ENCODE data around the gene PLAC8L1.
A peak's percentile ranks its signal among the peaks of the same experiment; 100 is the strongest.

PLAC8L1 gene

DNA sequence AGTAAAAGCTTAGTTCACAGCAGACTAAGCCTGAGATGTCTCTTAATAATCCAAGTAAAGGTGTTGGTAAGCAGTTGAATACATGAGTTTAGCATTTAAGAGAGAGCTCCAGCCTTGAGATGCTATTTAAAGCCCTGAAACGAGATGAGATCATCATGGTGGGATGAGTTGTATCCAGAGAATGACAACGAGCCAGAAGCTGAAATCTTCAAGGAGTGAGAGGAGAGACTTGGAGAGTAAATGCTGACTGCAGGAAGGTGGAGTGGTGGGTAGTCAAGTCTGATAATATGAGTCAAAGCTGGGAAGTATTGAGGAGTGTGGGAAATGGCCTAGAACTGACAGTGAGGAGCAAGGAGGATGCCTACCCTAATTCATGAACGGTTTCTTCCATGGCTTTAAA is 53.7 kb downstream of the PLAC8L1 start:
- Histone ChIP-seq H3K14ac (ENCODE audit: low read length in 2 of 2) (no peak overlapping the region), H3K4me3 (ENCODE audit: insufficient read depth in 1 of 2, low read depth in 1 of 2, low read length in 2 of 2) (no peak overlapping the region), H4K91ac (ENCODE audit: low read length) (no peak overlapping the region), H2AK5ac (ENCODE audit: low read length, severe bottlenecking) (no peak overlapping the region), H3K4me2 (ENCODE audit: low read length, poor library complexity, severe bottlenecking) (no peak overlapping the region), H3K23ac (ENCODE audit: low read length in 2 of 2) (no peak overlapping the region), H2BK12ac (ENCODE audit: low read length in 2 of 2) (no peak overlapping the region), H3K27ac (ENCODE audit: low read length, poor library complexity, severe bottlenecking) (no peak overlapping the region), H3K18ac (ENCODE audit: low read depth in 1 of 2, low read length in 2 of 2) (no peak overlapping the region), H3K4me1 (ENCODE audit: control insufficient read depth, insufficient read depth, low read depth, low read length) (peaks cover 12% of the 10 kb centered on the region), H3K9me3 (ENCODE audit: control insufficient read depth, low read length) (no peaks in the 10 kb centered on the region), H2AFZ (ENCODE audit: low read depth, low read length) (no peak overlapping the region), H3K79me1 (replicated peaks; ENCODE audit: low read length, poor library complexity, severe bottlenecking) (no peaks in the 10 kb centered on the region), H2BK15ac (ENCODE audit: low read depth, poor library complexity, severe bottlenecking) (no peak overlapping the region), H3K27me3 (ENCODE audit: control insufficient read depth in 1 of 2, insufficient read depth in 1 of 2, low read length in 2 of 2) (no peaks in the 10 kb centered on the region), H2BK5ac (ENCODE audit: low read depth, low read length, poor library complexity, severe bottlenecking) (no peak overlapping the region), H3K9ac (ENCODE audit: low read length) (no peak overlapping the region), H3K4ac (ENCODE audit: low read depth in 1 of 2, low read length in 2 of 2) (no peak overlapping the region), H4K8ac (ENCODE audit: low read length) (no peak overlapping the region), H2BK120ac (ENCODE audit: low read depth, low read length) (no peak overlapping the region), H3K36me3 (ENCODE audit: control insufficient read depth in 1 of 2, insufficient read depth in 2 of 2, low read depth in 1 of 2, low read length in 2 of 2) (no peaks in the 10 kb centered on the region)
- WGBS = 40% methylated on average over 3 of the region's 3 CpGs
- peak; percentile 53 for DNase-seq

DNA sequence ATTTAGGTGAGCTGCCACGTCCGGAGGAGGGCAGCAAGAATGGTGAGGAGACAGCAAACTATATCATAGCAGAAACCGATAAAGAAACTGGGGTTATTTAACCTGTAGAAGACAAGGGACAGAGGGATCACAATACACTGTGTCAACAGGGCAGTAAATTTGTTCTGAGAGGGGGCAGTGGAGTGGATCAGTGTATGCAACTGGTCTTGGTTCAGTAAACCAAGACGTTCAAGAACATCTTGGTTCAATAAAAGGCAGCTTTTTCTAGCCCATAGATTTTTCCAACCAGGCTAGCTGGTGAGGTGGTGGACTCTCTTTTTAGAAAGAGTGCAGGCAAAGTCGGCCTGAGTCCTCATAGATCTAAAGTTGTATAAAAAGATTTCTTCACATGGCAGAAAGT is 55.3 kb downstream of the PLAC8L1 start:
- Histone ChIP-seq H3K4ac (ENCODE audit: low read depth in 1 of 2, low read length in 2 of 2) (peak overlapping the region in 1 of 2 experiments; percentile 38), H3K27ac (ENCODE audit: low read length, poor library complexity, severe bottlenecking) (no peak overlapping the region), H2AK5ac (ENCODE audit: low read length, severe bottlenecking) (peak overlapping the region; percentile 10), H3K9me3 (ENCODE audit: control insufficient read depth, low read length) (no peaks in the 10 kb centered on the region), H3K27me3 (ENCODE audit: control insufficient read depth in 1 of 2, insufficient read depth in 1 of 2, low read length in 2 of 2) (no peaks in the 10 kb centered on the region), H3K18ac (ENCODE audit: low read depth in 1 of 2, low read length in 2 of 2) (no peak overlapping the region), H4K91ac (ENCODE audit: low read length) (no peak overlapping the region), H3K79me1 (replicated peaks; ENCODE audit: low read length, poor library complexity, severe bottlenecking) (no peaks in the 10 kb centered on the region), H2BK15ac (ENCODE audit: low read depth, poor library complexity, severe bottlenecking) (no peak overlapping the region), H3K4me2 (ENCODE audit: low read length, poor library complexity, severe bottlenecking) (no peak overlapping the region), H3K23ac (ENCODE audit: low read length in 2 of 2) (no peak overlapping the region), H3K9ac (ENCODE audit: low read length) (no peak overlapping the region), H2BK120ac (ENCODE audit: low read depth, low read length) (no peak overlapping the region), H2BK5ac (ENCODE audit: low read depth, low read length, poor library complexity, severe bottlenecking) (no peak overlapping the region), H4K8ac (ENCODE audit: low read length) (peak overlapping the region; percentile 87), H2AFZ (ENCODE audit: low read depth, low read length) (no peak overlapping the region), H3K4me1 (ENCODE audit: control insufficient read depth, insufficient read depth, low read depth, low read length) (peaks cover 12% of the 10 kb centered on the region), H3K36me3 (ENCODE audit: control insufficient read depth in 1 of 2, insufficient read depth in 2 of 2, low read depth in 1 of 2, low read length in 2 of 2) (no peaks in the 10 kb centered on the region), H3K14ac (ENCODE audit: low read length in 2 of 2) (no peak overlapping the region), H3K4me3 (ENCODE audit: insufficient read depth in 1 of 2, low read depth in 1 of 2, low read length in 2 of 2) (no peak overlapping the region), H2BK12ac (ENCODE audit: low read length in 2 of 2) (no peak overlapping the region)
- DNase-seq = no peak
- 76% methylated on average over 3 of the region's 5 CpGs for WGBS

DNA sequence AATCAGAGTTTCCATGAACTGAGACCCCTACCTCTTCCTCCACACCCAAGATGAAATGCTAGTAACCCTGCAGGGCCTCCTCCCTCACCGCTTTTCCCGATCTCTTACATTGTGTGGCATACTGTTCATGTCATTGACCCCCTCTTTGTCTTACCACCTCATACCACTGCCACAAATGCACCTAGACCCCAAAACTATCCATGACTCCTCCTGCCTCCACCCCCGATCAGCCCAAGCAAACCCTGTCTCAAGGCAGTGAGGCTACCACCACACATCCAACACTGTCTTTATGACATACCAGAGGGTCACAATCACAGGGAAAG is 55.7 kb downstream of the PLAC8L1 start:
- H3K4me3 ChIP-seq (ENCODE audit: insufficient read depth in 1 of 2, low read depth in 1 of 2, low read length in 2 of 2) = no peak overlapping the region
- H4K91ac ChIP-seq (ENCODE audit: low read length) = peak overlapping the region; percentile 86
- no peak overlapping the region for H3K14ac ChIP-seq (ENCODE audit: low read length in 2 of 2)
- no peak overlapping the region for H2BK120ac ChIP-seq (ENCODE audit: low read depth, low read length)
- H2BK15ac ChIP-seq (ENCODE audit: low read depth, poor library complexity, severe bottlenecking) = no peak overlapping the region
- peaks cover 12% of the 10 kb centered on the region for H3K4me1 ChIP-seq (ENCODE audit: control insufficient read depth, insufficient read depth, low read depth, low read length)
- peak overlapping the region; percentile 10 for H2AK5ac ChIP-seq (ENCODE audit: low read length, severe bottlenecking)
- no peaks in the 10 kb centered on the region for H3K27me3 ChIP-seq (ENCODE audit: control insufficient read depth in 1 of 2, insufficient read depth in 1 of 2, low read length in 2 of 2)
- no peak overlapping the region for H3K23ac ChIP-seq (ENCODE audit: low read length in 2 of 2)
- H3K4me2 ChIP-seq (ENCODE audit: low read length, poor library complexity, severe bottlenecking) = no peak overlapping the region
- H3K27ac ChIP-seq (ENCODE audit: low read length, poor library complexity, severe bottlenecking) = no peak overlapping the region
- H2BK5ac ChIP-seq (ENCODE audit: low read depth, low read length, poor library complexity, severe bottlenecking) = peak overlapping the region; percentile 25
- no peaks in the 10 kb centered on the region for H3K9me3 ChIP-seq (ENCODE audit: control insufficient read depth, low read length)
- H3K79me1 ChIP-seq (replicated peaks; ENCODE audit: low read length, poor library complexity, severe bottlenecking) = no peaks in the 10 kb centered on the region
- 55% methylated on average over 3 of the region's 3 CpGs for WGBS
- peak overlapping the region in 1 of 2 experiments; percentile 38 for H3K4ac ChIP-seq (ENCODE audit: low read depth in 1 of 2, low read length in 2 of 2)
- peak overlapping the region; percentile 13 for H3K9ac ChIP-seq (ENCODE audit: low read length)
- H4K8ac ChIP-seq (ENCODE audit: low read length) = peak overlapping the region; percentile 87
- H3K36me3 ChIP-seq (ENCODE audit: control insufficient read depth in 1 of 2, insufficient read depth in 2 of 2, low read depth in 1 of 2, low read length in 2 of 2) = no peaks in the 10 kb centered on the region
- peak overlapping the region in 1 of 2 experiments; percentile 27 for H2BK12ac ChIP-seq (ENCODE audit: low read length in 2 of 2)
- H2AFZ ChIP-seq (ENCODE audit: low read depth, low read length) = no peak overlapping the region
- H3K18ac ChIP-seq (ENCODE audit: low read depth in 1 of 2, low read length in 2 of 2) = peak overlapping the region in 1 of 2 experiments; percentile 28
- no peak for DNase-seq

DNA sequence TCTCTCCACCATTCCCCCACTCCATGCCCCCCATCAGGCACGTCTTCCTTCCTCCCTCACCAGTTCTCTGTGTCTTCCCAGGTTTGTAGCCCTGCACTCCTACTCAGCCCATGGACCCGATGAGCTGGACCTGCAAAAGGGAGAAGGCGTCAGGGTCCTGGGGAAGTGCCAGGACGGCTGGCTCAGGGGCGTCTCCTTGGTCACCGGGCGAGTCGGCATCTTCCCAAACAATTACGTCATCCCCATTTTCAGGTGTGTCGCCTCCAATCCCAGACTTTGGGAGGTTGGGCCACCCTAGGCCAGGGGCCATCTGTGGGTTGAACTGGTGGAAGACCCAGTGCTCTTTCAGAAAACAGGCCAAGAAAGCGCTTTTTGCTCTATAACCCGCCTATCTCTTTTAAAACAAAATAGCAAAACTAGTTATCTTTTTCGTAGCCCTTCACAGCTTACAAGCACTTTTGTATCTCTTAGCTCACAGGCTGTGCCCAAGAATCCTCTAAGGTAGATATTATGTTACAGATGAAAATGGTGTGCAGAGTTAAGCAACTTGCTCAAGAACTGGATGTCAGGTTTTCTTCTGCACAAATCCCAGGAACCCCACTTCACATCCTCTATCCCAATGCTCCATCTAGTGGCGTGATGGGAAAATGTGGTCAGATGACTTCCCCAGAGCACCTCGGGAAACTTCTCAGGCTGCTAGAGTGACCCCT is 56.2 kb downstream of the PLAC8L1 start:
- Histone ChIP-seq H3K36me3 (ENCODE audit: control insufficient read depth in 1 of 2, insufficient read depth in 2 of 2, low read depth in 1 of 2, low read length in 2 of 2) (no peaks in the 10 kb centered on the region), H3K23ac (ENCODE audit: low read length in 2 of 2) (no peak overlapping the region), H3K9me3 (ENCODE audit: control insufficient read depth, low read length) (no peaks in the 10 kb centered on the region), H2BK12ac (ENCODE audit: low read length in 2 of 2) (no peak overlapping the region), H3K9ac (ENCODE audit: low read length) (peak overlapping the region; percentile 13), H3K14ac (ENCODE audit: low read length in 2 of 2) (no peak overlapping the region), H3K27me3 (ENCODE audit: control insufficient read depth in 1 of 2, insufficient read depth in 1 of 2, low read length in 2 of 2) (no peaks in the 10 kb centered on the region), H3K4me2 (ENCODE audit: low read length, poor library complexity, severe bottlenecking) (no peak overlapping the region), H3K79me1 (replicated peaks; ENCODE audit: low read length, poor library complexity, severe bottlenecking) (no peaks in the 10 kb centered on the region), H2AK5ac (ENCODE audit: low read length, severe bottlenecking) (peak overlapping the region; percentile 17), H4K8ac (ENCODE audit: low read length) (no peak overlapping the region), H2BK120ac (ENCODE audit: low read depth, low read length) (no peak overlapping the region), H3K4me3 (ENCODE audit: insufficient read depth in 1 of 2, low read depth in 1 of 2, low read length in 2 of 2) (no peak overlapping the region), H3K18ac (ENCODE audit: low read depth in 1 of 2, low read length in 2 of 2) (peak overlapping the region in 1 of 2 experiments; percentile 5), H4K91ac (ENCODE audit: low read length) (no peak overlapping the region), H2AFZ (ENCODE audit: low read depth, low read length) (no peak overlapping the region), H2BK15ac (ENCODE audit: low read depth, poor library complexity, severe bottlenecking) (no peak overlapping the region), H3K4me1 (ENCODE audit: control insufficient read depth, insufficient read depth, low read depth, low read length) (peaks cover 12% of the 10 kb centered on the region), H3K27ac (ENCODE audit: low read length, poor library complexity, severe bottlenecking) (no peak overlapping the region), H3K4ac (ENCODE audit: low read depth in 1 of 2, low read length in 2 of 2) (no peak overlapping the region), H2BK5ac (ENCODE audit: low read depth, low read length, poor library complexity, severe bottlenecking) (peak overlapping the region; percentile 25)
- WGBS = 77% methylated on average over 14 of the region's 15 CpGs
- peak; percentile 76 for DNase-seq
